Sigmoid colon (tissue), 7 donors: ENCODE data around the gene VPS13D. TPM values are rescaled to one million over a fixed set of nuclear protein-coding genes. Genes with fewer than 3 reads are reported as not detected.

ENCODE experiments used
- DNase-seq: peaks from one replicate; pipeline ENCODE4 v3.0.0-alpha.2; 2019
- H3K27ac ChIP-seq, 4 donors: fragments of 200-600 bp; sonication (generic); one replicate each; pipeline ENCODE4 v1.5.1; 2016 to 2019; ENCODE audit warnings: mild to moderate bottlenecking in 1 of 4
- H3K27me3 ChIP-seq, 3 donors: fragments of 200-600 bp; sonication (generic); one replicate each; pipeline ENCODE4 v1.5.1; 2019; ENCODE audit warnings: mild to moderate bottlenecking in 1 of 3
- H3K36me3 ChIP-seq, 4 donors: fragments of 200-600 bp; sonication (generic); one replicate each; pipeline ENCODE4 v1.5.1; 2016 to 2019
- H3K4me1 ChIP-seq, 4 donors: fragments of 200-600 bp; sonication (generic); one replicate each; pipeline ENCODE4 v1.5.1; 2017 to 2019
- H3K4me3 ChIP-seq, 4 donors: fragments of 200-600 bp; sonication (generic); one replicate each; pipeline ENCODE4 v1.5.1; 2017 to 2019; ENCODE audit warnings: mild to moderate bottlenecking in 2 of 4, moderate library complexity in 1 of 4
- H3K9me3 ChIP-seq, 4 donors: fragments of 200-600 bp in 3 of 4; sonication (generic) in 3 of 4; one replicate each; pipeline versions ENCODE4 v1.5.1 to v1.6.1; 2013 to 2019
- EP300 ChIP-seq, 4 donors: sonication (generic); formaldehyde crosslinking; IDR thresholded peaks; one replicate each; pipeline ENCODE4 v1.6.1; 2017; ENCODE audit warnings: antibody characterized with exemption in 4 of 4
- POLR2A ChIP-seq, 2 donors: fragments of 450-650 bp; IDR thresholded peaks; one replicate each; pipeline ENCODE4 v1.6.1; 2016; ENCODE audit warnings: antibody characterized with exemption in 2 of 2, mild to moderate bottlenecking in 2 of 2, moderate library complexity in 2 of 2
- POLR2AphosphoS5 ChIP-seq, 4 donors: sonication (generic); formaldehyde crosslinking; IDR thresholded peaks; one replicate each; pipeline ENCODE4 v1.6.1; 2017; ENCODE audit warnings: antibody characterized with exemption in 4 of 4
- WGBS, 2 donors: extraction: QIAGEN DNeasy Blood & Tissue Kit; methylation state at CpG; one replicate each; pipeline ENCODE4 v1.1.7; 2013; 5-methylcytosine and 5-hydroxymethylcytosine counted together
- intact Hi-C: fragments of 100-400 bp; cut with DNase I; formaldehyde crosslinking; loops from one replicate; pipeline ENCODE4 v1.15.1; 2023
- polyA plus RNA-seq, 3 donors: library from polyadenylated mRNA; stranded (reverse); fragments of 200-250 nt; gene quantifications; one replicate each; pipeline ENCODE4 v1.2.3, GENCODE V29; 2013
- total RNA-seq, 4 donors: library from RNA; depleted of rRNA; stranded (reverse); fragments of >200 nt; gene quantifications; one replicate each; pipeline ENCODE4 v1.1.0, GENCODE V29; 2016
- TF ChIP-seq, protein P1 (sequence below), 4 experiments: fragments of 450-650 bp in 3 of 4; fragments of 200-600 bp in 1 of 4; IDR thresholded peaks; one replicate each; pipeline ENCODE4 v1.5.1; 2016 to 2019; ENCODE audit warnings: antibody characterized with exemption in 4 of 4, mild to moderate bottlenecking in 3 of 4, moderate library complexity in 2 of 4
- donor health status: healthy with polysubstance abuse.
- donor health status: Bipolar disorder and iron deficiency.
- donor health status: healthy.

The VPS13D gene
- total and polyA plus RNA-seq, 7 donors = 7.6 to 90.8 (median 49.7) TPM

DNA sequence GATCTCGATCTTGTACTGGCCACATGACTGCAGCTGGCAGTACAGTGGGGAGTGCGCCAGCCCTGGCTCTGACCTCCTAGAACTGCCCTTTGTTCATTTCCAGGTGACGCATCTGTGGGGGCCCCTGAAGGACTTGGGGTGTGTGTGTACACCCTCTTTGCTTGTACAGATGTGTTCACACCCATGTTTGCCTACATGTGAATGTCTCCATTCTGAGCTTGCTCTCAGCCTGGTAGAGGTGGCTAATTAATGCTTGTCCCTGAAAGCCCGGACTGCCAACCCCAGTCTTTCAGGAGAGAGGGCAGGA is 43.2 kb upstream of the VPS13D start:
- H3K27ac ChIP-seq = peak overlapping the region in 3 of 4 donors; percentile 71 to 82 (median 80)
- 33 to 73% methylated on average over 4 of the region's 4 CpGs for WGBS, 2 donors
- TF ChIP-seq EP300 (IDR thresholded peaks at IDR 0.05) (no peak), POLR2A (IDR thresholded peaks at IDR 0.05) (no peak), POLR2AphosphoS5 (IDR thresholded peaks at IDR 0.05) (no peak)
- TF ChIP-seq, protein P1, sequence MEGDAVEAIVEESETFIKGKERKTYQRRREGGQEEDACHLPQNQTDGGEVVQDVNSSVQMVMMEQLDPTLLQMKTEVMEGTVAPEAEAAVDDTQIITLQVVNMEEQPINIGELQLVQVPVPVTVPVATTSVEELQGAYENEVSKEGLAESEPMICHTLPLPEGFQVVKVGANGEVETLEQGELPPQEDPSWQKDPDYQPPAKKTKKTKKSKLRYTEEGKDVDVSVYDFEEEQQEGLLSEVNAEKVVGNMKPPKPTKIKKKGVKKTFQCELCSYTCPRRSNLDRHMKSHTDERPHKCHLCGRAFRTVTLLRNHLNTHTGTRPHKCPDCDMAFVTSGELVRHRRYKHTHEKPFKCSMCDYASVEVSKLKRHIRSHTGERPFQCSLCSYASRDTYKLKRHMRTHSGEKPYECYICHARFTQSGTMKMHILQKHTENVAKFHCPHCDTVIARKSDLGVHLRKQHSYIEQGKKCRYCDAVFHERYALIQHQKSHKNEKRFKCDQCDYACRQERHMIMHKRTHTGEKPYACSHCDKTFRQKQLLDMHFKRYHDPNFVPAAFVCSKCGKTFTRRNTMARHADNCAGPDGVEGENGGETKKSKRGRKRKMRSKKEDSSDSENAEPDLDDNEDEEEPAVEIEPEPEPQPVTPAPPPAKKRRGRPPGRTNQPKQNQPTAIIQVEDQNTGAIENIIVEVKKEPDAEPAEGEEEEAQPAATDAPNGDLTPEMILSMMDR (IDR thresholded peaks at IDR 0.05) = no peak

DNA sequence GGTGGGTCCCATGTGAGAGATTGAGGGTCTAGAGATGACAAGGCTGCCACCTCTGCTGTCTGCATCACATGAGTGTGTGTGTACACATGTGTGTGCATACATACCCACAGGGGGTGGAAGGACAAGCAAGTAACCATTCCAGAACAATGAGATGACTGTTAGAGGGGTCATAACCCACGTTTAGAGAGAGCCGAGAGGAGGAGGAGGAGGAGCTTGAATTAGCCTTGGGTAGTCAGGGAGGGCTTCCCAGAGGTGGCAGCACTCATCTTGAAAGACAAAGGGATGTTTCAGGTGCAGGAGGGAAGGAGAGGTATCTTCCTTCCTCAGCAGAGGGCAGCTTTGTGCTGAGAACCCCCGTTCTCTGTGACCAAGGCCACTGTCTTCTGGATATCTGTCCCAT is 41.7 kb upstream of the VPS13D start:
- Histone ChIP-seq H3K36me3 (peaks cover 0 to 9% (median 0%) of the 10 kb centered on the region in 4 donors), H3K27me3 (no peaks in the 10 kb centered on the region), H3K27ac (peak overlapping the region in 1 of 4 donors; percentile 22), H3K4me1 (peaks cover 0 to 57% (median 49%) of the 10 kb centered on the region in 4 donors), H3K9me3 (no peaks in the 10 kb centered on the region), H3K4me3 (no peak overlapping the region)
- intact Hi-C loops = no loop called here
- WGBS, 2 donors = 43 to 68% methylated on average over 3 of the region's 3 CpGs
- DNase-seq = no peak
- no peak for TF ChIP-seq POLR2AphosphoS5 (IDR thresholded peaks at IDR 0.05)
- TF ChIP-seq POLR2A (IDR thresholded peaks at IDR 0.05) = no peak
- TF ChIP-seq, protein P1 (IDR thresholded peaks at IDR 0.05) = no peak
- TF ChIP-seq EP300 (IDR thresholded peaks at IDR 0.05) = no peak

More for the DNA sequence above, 43.2 kb upstream of the VPS13D start:
- Histone ChIP-seq H3K4me3 (no peak overlapping the region), H3K36me3 (peaks cover 0 to 4% (median 0%) of the 10 kb centered on the region in 4 donors), H3K4me1 (peaks cover 0 to 59% (median 54%) of the 10 kb centered on the region in 4 donors), H3K9me3 (no peaks in the 10 kb centered on the region), H3K27me3 (no peaks in the 10 kb centered on the region)
- no peak for DNase-seq
- intact Hi-C loops = no loop called here

DNA sequence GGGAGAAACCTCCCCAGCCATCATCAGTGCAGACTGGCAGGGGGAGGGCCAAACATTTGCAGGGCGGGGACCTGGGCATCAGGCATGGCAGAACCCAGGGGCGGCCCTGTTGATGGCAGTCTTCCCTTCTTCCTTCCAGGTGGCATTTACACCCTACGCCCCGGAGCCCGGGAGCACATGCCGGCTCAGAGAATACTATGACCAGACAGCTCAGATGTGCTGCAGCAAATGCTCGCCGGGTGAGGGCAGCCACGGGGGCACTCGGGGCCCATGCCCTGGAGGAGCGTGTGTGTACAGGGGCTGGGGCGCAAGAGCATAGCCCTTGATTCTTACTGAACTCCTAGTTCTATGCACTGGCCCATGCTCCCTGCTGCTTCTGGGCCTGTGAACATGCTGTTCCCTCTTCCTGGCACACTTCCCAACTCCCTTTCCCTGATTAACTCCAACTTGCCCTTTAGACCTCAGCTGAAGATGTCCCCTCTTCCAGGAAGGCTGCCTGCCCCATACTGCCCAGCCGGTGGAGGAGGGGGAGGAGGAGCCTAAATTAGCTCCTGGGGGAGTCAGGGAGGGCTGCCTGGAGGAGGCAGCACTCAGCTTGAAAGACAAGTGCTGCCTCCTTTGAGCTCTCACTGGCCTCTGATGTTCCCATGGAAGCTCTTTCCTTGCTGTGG is 41.0 kb upstream of the VPS13D start:
- Histone ChIP-seq H3K27ac (peak overlapping the region in 1 of 4 donors; percentile 22), H3K4me3 (no peak overlapping the region), H3K36me3 (peaks cover 0 to 14% (median 2%) of the 10 kb centered on the region in 4 donors), H3K4me1 (peaks cover 0 to 55% (median 47%) of the 10 kb centered on the region in 4 donors), H3K27me3 (no peaks in the 10 kb centered on the region), H3K9me3 (no peaks in the 10 kb centered on the region)
- TF ChIP-seq, protein P1 (IDR thresholded peaks at IDR 0.05) = no peak
- TF ChIP-seq POLR2AphosphoS5 (IDR thresholded peaks at IDR 0.05) (no peak), POLR2A (IDR thresholded peaks at IDR 0.05) (no peak), EP300 (IDR thresholded peaks at IDR 0.05) (no peak)
- WGBS, 2 donors = 58 to 87% methylated on average over 13 of the region's 13 CpGs
- intact Hi-C loops = no loop called here
- DNase-seq = no peak

DNA sequence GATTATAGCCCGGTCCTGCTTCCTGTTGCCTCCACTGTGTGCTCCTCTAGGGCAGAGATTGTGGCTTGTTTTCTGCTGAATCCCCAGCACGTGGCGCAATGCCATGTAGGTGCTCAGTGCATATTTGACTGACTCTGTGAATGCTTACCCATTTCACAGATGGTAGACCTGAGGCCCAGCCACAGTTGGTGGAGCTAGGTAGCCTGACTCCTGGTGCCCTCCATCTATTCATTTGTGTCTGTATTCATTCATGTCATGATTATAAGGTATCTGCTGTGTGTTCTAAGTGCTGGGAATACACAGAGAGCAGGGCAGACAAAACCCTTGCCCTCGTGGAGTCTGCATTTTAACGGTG is 40.5 kb upstream of the VPS13D start:
- peaks cover 0 to 50% (median 42%) of the 10 kb centered on the region in 4 donors for H3K4me1 ChIP-seq

More for the DNA sequence above, 40.5 kb upstream of the VPS13D start:
- intact Hi-C loops = no loop called here
- no peak for DNase-seq
- Histone ChIP-seq H3K27me3 (no peaks in the 10 kb centered on the region), H3K36me3 (peaks cover 0 to 20% (median 3%) of the 10 kb centered on the region in 4 donors), H3K4me3 (no peak overlapping the region), H3K27ac (no peak overlapping the region), H3K9me3 (no peaks in the 10 kb centered on the region)
- TF ChIP-seq, protein P1 (IDR thresholded peaks at IDR 0.05) = no peak
- TF ChIP-seq POLR2AphosphoS5 (IDR thresholded peaks at IDR 0.05) = no peak
- TF ChIP-seq POLR2A (IDR thresholded peaks at IDR 0.05) = no peak
- no peak for TF ChIP-seq EP300 (IDR thresholded peaks at IDR 0.05)
- 79 to 87% methylated on average over 5 of the region's 5 CpGs for WGBS, 2 donors
